GM19397 (cell line): ENCODE measurements around the gene NCKAP5.

ENCODE experiments used
- ATAC-seq: cut with Tn5 transposase; IDR thresholded peaks from one replicate; pipeline ENCODE4 v1.9.1; 2021; ENCODE audit warnings: mild to moderate bottlenecking, moderate library complexity; ENCODE audit not compliant: unreplicated experiment

The NCKAP5 gene

DNA sequence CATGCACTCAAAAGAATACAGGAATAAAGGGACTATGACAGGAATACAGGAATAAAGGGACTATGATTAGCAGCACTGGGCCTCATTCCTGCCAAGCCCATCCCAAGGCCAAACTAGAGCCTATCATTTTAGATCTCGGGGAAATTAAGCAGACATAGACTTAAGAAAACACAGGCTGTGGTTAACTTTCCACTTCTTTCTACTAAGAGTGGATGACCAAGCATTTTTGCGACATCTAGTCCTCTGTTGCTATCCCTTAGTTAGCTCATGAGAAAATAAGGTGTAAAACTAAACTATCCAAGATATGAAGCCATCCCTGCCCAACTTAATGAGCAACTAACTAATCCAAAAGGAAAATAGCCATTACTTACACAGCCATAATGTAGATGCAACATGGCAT lies 904.2 kb downstream of the NCKAP5 start:
- no peak for ATAC-seq

DNA sequence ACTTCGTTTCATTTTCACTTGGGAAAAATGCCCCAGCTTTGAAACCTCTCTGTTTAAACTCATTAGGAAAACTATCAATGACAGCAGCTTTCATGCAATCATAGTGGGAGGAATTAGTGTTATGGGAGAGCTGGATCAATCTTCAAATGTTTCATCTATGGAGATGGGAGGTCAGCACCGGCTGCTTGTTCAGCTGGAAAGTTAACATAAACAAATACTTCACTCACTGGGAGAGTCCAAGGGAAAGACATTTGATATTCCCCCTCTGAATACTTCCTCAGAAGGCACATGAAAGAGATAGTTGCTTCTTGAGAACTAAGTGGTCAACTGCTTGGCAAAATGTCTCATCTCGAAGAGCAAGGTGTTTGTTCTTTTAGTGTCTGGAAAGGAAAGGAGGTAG lies 905.5 kb downstream of the NCKAP5 start:
- ATAC-seq, result no peak

DNA sequence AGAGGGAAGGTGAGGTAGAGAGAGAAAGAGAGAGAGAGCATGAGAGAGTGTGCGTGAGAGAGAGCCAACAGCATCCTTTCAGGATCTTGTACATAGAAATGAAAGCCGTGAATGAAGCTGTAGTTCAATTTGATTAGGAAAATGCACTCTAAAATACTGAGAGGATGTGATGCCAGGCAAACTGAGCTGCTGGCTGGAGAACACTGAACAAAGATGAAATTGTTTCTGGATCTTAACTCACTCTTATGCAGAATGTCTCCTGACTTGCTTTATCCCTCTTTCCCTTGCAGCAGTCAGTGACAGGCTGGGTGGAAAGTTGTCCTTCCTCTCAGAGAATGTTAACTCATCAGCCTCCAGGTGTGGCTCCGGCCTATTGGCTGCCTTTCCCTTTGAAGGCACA lies 908.9 kb downstream of the NCKAP5 start:
- no peak for ATAC-seq

DNA sequence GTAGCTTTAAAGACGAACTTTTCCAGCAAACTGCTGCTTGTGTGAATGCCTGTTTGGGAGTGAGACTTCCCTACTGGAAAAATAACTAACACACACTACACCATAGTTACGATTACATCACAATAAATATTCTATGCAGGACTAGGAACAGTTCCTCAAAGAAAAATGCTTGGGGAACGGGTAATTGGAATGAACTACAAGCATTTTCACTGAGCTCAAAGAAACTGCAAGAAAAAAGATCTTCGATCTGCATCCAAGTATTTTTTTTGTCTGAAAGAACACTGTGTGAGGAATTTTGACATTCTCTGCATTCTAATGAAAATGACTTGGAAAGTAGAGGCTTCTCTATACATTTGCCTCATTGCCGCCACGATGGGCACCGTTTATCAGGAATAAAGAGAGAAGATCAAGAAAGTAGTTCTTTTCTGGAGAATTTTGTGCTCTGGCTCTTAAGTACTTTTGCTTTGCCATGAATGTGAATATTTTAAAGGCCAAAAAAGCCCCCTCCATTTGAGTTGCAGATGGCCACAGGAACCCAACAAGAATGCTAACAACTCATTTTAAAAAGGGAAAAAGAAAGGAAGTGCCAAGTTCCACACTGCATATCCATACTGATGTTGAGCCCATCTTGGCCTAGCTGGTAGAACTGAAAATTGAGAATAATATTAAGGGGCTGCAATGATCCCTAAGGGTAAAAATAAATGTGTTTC lies 911.8 kb downstream of the NCKAP5 start:
- no peak for ATAC-seq

DNA sequence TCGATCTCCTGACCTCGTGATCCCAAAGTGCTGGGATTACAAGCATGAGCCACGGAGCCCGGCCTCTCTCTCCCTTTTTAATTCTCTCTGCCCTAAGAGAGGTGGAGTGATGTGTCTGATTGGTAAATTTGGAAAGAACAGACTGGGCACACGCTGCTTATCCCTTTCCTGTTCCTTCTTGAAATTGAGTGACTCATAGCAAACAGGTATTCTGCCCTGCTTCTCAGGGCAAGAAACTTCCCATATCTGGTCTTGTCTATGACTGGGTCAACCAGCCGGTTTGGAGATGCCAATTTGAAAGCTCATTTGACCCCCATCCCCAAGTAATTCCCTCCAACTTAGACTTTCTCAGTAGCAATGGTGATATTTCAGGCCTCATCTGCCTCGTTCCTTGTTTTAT lies 913.3 kb downstream of the NCKAP5 start:
- no peak for ATAC-seq

DNA sequence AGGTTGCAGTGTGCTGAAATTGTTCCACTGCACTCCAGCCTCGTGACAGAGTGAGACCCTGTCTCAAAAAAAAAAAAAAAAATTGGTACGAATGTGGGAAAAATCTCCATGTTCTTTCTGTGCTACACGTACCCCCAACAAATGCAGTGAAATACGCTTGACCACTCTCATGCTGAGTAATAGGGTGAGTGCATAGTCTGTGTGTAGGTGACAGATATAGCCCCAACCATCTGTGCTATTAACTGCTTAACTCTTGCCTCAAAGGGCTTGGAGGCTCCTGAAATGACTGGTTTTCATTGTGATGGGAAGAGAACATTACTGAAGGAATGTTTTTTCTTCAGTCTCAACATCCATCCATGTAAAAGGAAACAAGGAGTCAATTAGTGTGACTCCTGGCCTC lies 913.9 kb downstream of the NCKAP5 start:
- no peak for ATAC-seq

DNA sequence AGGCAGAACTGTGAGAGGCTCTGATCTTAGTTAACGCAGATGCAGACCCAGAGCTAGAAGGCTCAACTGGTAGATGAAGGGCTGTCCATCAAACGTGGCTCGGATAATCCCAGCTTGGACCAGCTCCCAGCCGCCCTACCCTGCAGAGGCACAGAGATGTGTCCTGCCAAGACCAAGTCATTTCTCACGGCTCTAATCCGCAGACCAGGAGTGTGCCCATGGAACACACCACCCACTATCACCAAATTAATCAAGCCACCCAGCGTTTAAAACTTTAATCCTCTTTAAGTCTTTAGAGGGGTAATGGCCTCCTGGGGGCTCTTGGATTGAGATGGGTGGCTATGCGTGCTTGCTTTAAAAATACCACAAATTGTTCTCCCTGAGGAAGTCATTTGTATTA lies 915.8 kb downstream of the NCKAP5 start:
- no peak for ATAC-seq

DNA sequence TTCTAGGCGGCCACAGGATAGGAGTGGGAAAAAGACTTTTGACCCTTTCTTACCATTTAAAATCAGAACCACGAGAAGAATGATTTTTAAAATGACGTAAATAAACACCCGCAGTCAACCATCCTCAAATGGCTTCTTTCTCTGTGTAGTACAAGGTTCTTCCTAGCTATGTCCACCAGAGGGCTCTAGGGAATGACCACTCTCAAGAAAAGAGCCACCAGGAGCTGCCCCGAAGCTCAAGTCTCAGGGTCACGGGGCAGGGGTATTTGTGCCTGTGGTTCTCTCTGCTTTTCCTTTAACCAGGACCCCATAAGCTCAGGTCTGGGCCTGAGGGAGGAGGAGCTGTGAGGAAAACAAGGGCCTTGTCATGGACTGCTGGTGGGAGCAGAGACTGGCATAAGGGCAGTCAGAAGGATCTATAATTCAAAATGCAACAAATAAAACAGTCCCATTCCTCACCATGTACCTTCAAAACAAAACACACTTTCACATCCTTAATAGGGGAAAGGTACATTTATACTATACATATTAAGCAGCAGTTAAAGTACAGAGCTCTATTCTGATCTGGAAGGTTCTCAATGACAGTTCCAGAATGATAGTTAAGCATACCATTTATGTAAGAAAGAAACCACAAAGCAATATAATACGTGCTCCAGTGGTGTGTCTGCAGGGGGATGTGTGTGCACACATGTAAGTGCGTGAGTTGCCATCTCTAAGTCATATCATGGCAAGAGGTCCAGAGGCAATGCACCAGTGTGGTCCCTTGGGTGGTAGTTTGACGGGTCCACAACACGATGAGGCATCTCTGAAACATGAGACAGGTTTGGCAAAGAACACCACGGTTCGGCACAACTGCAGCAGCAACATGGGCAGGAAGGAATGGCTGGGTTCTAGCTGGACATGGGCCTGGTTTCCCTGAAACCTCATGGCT lies 916.9 kb downstream of the NCKAP5 start:
- ATAC-seq, result no peak

DNA sequence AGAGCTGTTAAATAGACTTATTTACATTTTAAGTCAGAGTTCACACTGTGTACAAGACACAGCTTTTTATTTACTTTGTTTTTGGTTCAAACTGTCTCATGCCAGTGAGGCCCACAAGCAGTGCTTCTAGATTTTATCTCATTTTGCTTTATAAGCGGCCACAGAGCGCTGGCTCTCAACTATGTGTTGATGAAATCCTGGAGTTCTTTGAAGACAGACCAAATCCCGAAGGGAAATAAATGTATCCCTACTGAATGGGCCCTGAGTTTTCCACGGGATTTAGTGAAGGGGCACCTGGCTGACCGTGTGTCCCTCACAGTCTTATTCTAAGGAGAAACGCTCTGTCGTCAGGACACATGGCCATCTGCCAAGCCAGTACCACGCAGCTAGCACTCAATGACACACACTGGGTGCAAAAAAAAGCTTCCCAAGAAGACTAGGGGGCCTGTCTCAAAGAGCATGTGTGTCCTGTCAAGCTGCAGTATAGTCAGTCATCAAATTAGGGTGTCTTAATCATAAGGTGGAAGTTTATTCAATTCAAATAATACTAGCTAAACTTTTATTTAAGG lies 921.6 kb downstream of the NCKAP5 start:
- ATAC-seq, result no peak

DNA sequence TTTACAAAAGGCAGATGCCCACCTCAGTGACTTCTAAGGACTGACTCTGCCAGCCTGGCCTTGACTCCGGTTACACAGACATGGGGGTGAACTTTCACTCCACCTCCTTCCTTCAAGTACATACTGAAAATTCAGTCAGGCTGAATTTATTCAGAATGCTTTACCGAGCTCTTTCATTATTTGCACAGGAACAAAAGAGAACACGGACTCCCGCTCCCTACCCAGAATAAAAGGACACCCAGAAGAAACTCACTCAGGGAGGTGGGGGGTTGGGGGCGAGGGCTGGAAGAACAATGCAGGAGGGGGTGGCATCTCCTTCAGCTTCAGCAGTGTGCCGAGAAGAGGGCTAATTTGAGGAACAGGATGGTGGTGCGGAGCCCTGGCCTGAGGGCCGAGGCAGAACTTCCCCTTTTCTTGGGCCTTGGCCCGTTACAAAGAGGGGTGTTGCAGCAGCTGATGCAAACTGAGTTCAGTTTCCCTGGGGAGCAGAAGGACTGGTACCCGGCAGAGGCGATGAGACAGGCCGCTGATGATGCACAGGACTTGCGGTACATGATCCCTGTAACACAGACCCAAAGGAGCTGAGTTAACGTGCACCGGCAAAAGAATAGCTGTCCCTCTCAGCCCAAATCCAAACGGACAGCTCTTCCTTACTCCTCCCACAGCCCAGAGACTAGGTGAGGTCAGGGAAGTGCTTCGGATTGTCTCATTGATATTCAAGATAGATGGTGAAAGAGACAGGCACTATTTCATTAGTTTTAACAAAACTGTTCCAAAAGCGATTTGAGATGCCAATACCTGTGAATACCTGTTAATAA lies 922.3 kb downstream of the NCKAP5 start:
- ATAC-seq, result no peak

DNA sequence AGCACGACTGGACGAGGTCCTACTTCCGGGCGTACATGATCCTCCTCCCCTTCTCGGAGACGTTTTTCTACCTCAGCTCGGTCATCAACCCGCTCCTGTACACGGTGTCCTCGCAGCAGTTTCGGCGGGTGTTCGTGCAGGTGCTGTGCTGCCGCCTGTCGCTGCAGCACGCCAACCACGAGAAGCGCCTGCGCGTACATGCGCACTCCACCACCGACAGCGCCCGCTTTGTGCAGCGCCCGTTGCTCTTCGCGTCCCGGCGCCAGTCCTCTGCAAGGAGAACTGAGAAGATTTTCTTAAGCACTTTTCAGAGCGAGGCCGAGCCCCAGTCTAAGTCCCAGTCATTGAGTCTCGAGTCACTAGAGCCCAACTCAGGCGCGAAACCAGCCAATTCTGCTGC lies 923.1 kb downstream of the NCKAP5 start:
- no peak for ATAC-seq

DNA sequence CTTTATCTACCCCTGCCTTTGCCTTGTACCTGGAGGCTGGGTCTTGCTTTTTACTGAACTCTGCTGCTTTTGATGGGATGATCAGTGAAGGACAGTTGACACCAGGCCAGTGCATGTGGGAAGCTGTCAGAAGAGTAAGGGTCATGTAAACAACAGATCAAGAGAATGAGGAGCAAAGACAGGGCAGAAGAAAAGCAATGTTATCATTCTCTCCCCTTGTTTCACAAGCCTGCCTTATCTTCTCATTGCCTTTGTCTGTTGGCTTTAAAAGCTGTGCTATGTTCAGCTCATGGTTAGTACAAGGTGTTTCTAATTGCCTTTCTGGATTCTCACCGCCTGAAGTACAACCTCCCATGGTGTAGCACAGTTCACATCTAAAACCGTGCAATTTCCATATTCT lies 925.8 kb downstream of the NCKAP5 start:
- ATAC-seq, result no peak

DNA sequence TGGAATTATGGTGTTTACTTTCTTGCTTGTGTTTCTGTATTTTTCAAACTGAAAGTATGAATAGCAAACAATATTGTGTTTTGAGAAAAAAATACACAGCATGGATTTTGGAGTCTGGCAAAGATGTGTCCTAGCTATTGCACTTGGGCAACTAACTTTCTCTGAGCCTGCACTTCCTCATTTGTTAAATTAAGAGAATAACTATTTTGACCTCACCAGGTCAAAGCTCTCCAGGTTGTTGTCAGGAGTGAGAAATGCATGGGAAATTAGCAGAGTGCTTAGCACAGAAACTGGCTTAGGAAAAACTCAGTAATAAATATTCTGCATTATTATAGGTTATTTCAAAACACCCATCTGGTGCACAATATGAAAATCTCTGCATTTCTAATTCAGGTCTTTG lies 926.4 kb downstream of the NCKAP5 start:
- no peak for ATAC-seq

DNA sequence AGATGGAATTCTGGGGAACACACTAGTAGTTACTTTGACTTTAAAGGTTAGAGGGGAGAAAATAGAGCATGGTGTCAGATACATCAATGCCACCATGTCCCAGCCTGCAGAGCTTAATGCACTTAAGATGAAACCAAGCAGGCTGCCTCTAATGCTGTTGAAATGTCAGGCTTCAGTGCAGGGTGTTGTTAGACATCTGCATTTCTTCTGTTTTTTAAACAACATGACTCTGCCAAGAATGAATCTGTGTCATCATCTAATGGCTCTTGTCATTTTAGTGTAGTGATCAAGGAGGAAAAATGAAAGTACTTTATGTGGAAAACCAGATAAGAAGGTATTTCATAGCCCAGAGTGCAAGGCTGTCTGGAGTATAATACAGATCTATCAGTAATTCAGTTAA lies 928.1 kb downstream of the NCKAP5 start:
- ATAC-seq, result no peak

DNA sequence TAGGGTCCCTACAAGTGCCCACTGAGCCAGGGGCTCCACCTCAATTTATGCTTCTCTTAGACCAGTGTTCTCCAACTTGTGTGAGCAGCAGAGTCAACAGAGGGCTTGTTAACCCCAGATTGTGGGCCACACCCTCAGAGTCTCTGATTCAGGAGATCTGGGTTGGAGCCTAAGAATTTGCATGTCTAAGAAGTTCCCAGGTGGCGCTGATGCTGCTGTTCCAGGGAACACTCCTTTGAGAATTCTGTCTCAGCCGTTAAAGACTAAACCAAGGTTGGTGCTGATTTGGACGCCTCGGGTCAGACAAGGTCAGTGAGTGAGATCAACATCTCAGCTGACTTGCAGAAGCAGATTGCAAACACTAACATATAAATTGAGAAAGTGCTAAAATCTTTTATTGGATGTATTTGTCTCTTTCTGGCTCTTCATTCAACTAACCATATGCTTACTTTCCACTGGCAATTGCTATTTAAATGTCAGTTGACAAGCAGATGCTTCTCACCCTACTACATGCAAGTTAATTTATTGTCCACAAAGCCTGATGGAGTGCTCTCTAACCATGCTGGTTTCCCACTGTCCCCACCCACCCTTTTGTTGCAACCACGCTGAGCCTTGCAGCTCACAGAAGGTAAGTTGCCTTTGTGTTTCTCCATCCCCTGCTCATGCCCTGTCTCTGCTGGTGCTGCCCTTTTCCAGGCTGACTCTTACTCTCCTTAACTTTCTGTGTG lies 929.8 kb downstream of the NCKAP5 start:
- ATAC-seq, result no peak

DNA sequence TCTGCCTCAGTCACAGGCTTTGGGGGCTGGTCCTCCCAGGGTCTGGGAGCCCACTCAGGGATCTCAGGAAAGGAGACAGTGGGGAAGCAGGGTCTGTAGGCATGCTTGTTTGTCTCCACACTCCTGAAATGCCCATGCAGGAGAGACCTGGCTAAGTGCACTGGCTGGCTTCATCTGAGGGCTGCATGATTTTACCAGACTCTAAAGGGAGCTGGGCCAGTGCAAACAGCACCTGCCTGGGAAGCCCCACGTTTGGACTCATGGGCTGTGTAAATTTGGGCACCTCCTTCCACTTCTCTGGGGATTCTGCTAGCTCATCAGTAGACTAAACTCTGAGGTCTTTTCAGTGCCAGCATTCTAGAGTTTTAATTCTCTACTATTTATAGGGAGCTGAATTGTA lies 931.9 kb downstream of the NCKAP5 start:
- no peak for ATAC-seq

DNA sequence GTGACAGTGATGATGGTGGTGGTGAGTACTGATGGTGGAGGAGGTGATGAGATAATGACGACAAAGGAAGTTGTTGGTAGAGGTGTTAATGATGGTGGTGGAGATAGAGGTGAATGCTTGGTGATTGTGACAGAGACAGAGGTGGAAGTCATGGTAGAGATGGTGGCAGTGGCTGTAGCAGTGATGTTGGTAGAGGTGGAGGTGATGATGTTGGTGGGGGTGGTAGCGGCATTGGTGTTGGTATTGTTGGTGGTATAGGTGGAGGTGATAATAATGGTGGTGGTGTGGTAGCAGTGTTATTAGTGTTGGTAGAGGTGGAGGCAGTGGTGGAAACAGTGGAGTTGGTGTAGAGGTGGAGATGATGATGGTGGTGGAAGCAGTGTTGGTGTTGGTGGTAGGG lies 934.6 kb downstream of the NCKAP5 start:
- no peak for ATAC-seq

DNA sequence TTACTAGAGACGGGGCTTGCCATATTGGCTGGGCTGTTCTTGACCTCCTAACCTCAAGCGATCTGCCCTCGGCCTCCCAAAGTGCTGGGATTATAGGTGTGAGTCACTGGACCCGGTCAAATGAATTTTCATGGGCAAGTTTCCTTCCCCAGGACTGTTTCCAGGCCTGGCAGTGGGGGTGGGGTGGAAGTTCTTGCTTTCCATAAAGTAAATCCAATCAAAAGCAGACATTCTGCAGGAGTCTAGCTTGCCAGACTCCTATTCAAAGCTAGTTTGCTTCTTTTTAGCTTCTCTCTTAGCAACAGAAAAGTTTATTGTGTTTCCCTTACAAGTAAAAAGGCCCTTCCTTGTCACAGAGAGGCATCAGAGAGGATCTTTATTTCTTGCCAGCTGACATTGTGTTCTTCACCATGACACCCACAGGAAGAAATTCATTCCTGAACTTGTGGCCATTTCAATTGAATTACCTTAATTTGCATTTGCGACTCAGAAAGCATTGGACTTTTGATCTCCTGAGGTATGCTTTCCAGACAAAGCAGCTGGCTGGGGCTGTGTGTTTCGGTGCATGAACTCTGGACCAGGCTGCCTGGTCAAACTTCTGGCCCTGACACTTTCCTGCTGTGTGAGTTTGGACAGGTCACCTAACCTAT lies 936.1 kb downstream of the NCKAP5 start:
- no peak for ATAC-seq

DNA sequence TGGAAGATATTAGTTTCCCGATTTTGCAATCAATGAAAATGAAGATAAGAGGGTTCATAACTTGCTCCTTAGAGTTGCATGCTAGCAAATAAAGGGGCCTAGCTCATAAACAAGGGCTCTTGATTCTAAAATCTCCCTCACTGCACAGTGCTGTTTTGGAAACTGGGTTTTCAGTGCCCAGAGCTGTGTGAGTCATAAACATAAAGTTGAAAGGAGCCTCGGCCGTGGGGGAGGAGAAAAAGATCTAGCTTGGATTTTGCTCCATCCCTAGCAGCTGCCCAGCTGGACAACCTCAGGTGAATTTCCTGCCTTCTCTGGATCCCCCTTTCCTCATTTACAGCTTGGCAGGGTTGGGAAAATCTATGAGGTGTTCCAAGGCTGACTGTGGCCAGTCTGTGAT lies 940.7 kb downstream of the NCKAP5 start:
- ATAC-seq, result no peak
